Neural progenitor cell (in vitro differentiated cells): ENCODE results near the gene TRIP12. TPM values are rescaled to one million over a fixed set of nuclear protein-coding genes. Genes with fewer than 3 reads are reported as not detected.
"Not testable (repeated sequence)": the region's sequence is repeated elsewhere in the genome, so short reads cannot be mapped to it uniquely, and the experiment has no call there.

Source experiments
- DNase-seq: peaks from one replicate; pipeline ENCODE4 v3.0.0-alpha.2; 2016; ENCODE audit warnings: low spot score
- H2AFZ ChIP-seq: fragments of 200-600 bp; sonication (generic); replicated peaks from 2 replicates; pipeline ENCODE4 v1.6.1; 2016; ENCODE audit warnings: antibody characterized with exemption
- H3F3A ChIP-seq: fragments of 200-600 bp; sonication (generic); 2 replicates; pipeline ENCODE4 v1.6.1; 2016; ENCODE audit warnings: antibody characterized with exemption, low read depth
- H3K27ac ChIP-seq: fragments of 200-600 bp; sonication (generic); 2 replicates; pipeline ENCODE4 v1.5.1; 2016; ENCODE audit warnings: mild to moderate bottlenecking
- H3K27me3 ChIP-seq: fragments of 200-600 bp; sonication (generic); 2 replicates; pipeline ENCODE4 v1.6.1; 2016; ENCODE audit warnings: mild to moderate bottlenecking, moderate library complexity
- H3K36me3 ChIP-seq: fragments of 200-600 bp; sonication (generic); 2 replicates; pipeline ENCODE4 v1.5.1; 2016
- H3K4me1 ChIP-seq: fragments of 200-600 bp; sonication (generic); 2 replicates; pipeline ENCODE4 v1.6.1; 2016; ENCODE audit warnings: mixed run types
- H3K4me2 ChIP-seq: fragments of 200-600 bp; sonication (generic); 2 replicates; pipeline ENCODE4 v1.6.1; 2016
- H3K4me3 ChIP-seq: fragments of 200-600 bp; sonication (generic); 2 replicates; pipeline ENCODE4 v1.5.1; 2016
- H3K79me2 ChIP-seq: fragments of 200-600 bp; sonication (generic); 2 replicates; pipeline ENCODE4 v1.6.1; 2016; ENCODE audit warnings: low read depth
- H3K9ac ChIP-seq: fragments of 200-600 bp; sonication (generic); 2 replicates; pipeline ENCODE4 v1.6.1; 2016
- H3K9me3 ChIP-seq: fragments of 200-600 bp; sonication (generic); 2 replicates; pipeline ENCODE4 v1.5.1; 2016; ENCODE audit warnings: low read depth
- H4K20me1 ChIP-seq: fragments of 200-600 bp; sonication (generic); 2 replicates; pipeline ENCODE4 v1.6.1; 2016; ENCODE audit warnings: low read depth
- H3K27ac Mint-ChIP-seq: 3 replicates; pipeline ENCODE4 v1.8.0; 2021; ENCODE audit warnings: mixed read lengths
- H3K27me3 Mint-ChIP-seq: 2 replicates; pipeline ENCODE4 v1.8.0; 2022; ENCODE audit warnings: low read depth, mild to moderate bottlenecking, inconsistent platforms, moderate library complexity, mixed read lengths; ENCODE audit not compliant: insufficient read depth
- H3K36me3 Mint-ChIP-seq: 3 replicates; pipeline ENCODE4 v1.8.0; 2021; ENCODE audit warnings: mixed read lengths
- H3K4me1 Mint-ChIP-seq: 3 replicates; pipeline ENCODE4 v1.8.0; 2021; ENCODE audit warnings: mixed read lengths
- H3K4me3 Mint-ChIP-seq: 3 replicates; pipeline ENCODE4 v1.8.0; 2021; ENCODE audit warnings: mild to moderate bottlenecking, moderate library complexity, mixed read lengths
- H3K9me3 Mint-ChIP-seq: 3 replicates; pipeline ENCODE4 v1.8.0; 2020; ENCODE audit warnings: mixed read lengths
- CTCF ChIP-seq: fragments of 200-600 bp; sonication (generic); IDR thresholded peaks from 2 replicates; pipeline ENCODE4 v1.5.1; 2017; ENCODE audit warnings: antibody characterized with exemption, mild to moderate bottlenecking
- EZH2 ChIP-seq: fragments of 200-600 bp; sonication (generic); IDR thresholded peaks from 2 replicates; pipeline ENCODE4 v1.6.1; 2017; ENCODE audit warnings: antibody characterized with exemption, mild to moderate bottlenecking, moderate library complexity
- EZH2phosphoT487 ChIP-seq: fragments of 200-600 bp; sonication (generic); IDR thresholded peaks from 2 replicates; pipeline ENCODE4 v1.6.1; 2017; ENCODE audit warnings: antibody characterized with exemption
- total RNA-seq: library from RNA; depleted of rRNA; stranded (reverse); fragments of >200 nt; gene quantifications from 2 replicates; pipeline ENCODE4 v1.2.3, GENCODE V29; 2015; ENCODE audit warnings: low replicate concordance

Gene TRIP12
- total RNA-seq, 1 donor from 2014 or later: 157 TPM

- Histone ChIP-seq H3K4me2 (peak overlapping the region; percentile 63), H3K27ac (peak overlapping the region; percentile 59), H3K79me2 (no peaks in the 10 kb centered on the region), H2AFZ (no peak overlapping the region), H3F3A (no peaks in the 10 kb centered on the region), H3K36me3 (peaks cover 21% of the 10 kb centered on the region), H3K27me3 (no peaks in the 10 kb centered on the region), H3K9me3 (no peaks in the 10 kb centered on the region), H3K9ac (no peak overlapping the region), H4K20me1 (peaks cover 7% of the 10 kb centered on the region), H3K4me1 (peaks cover 20% of the 10 kb centered on the region), H3K4me3 (no peak overlapping the region)
- Mint-ChIP-seq H3K9me3 (no peaks in the 10 kb centered on the region), H3K4me3 (no peak overlapping the region), H3K27ac (peak overlapping the region; percentile 40), H3K36me3 (peaks cover 26% of the 10 kb centered on the region), H3K27me3 (no peaks in the 10 kb centered on the region), H3K4me1 (peaks cover 14% of the 10 kb centered on the region)
- TF ChIP-seq CTCF (no peak), EZH2phosphoT487 (no peak), EZH2 (no peak)
- DNase-seq: peak; percentile 59
These were observed 156.1 kb downstream of the TRIP12 start for GRCh38 chr2:229765721-229766120.

- no peak overlapping the region for H3K27ac Mint-ChIP-seq
- H3K79me2 ChIP-seq: no peaks in the 10 kb centered on the region
- H3K36me3 Mint-ChIP-seq: peaks cover 12% of the 10 kb centered on the region
- no peak overlapping the region for H3K4me2 ChIP-seq
- no peak for DNase-seq
- no peaks in the 10 kb centered on the region for H3F3A ChIP-seq
- H4K20me1 ChIP-seq: peaks cover 7% of the 10 kb centered on the region
- no peak overlapping the region for H2AFZ ChIP-seq
- no peak overlapping the region for H3K4me3 Mint-ChIP-seq
- peaks cover 17% of the 10 kb centered on the region for H3K4me1 ChIP-seq
- H3K36me3 ChIP-seq: peaks cover 10% of the 10 kb centered on the region
- H3K9ac ChIP-seq: no peak overlapping the region
- peaks cover 12% of the 10 kb centered on the region for H3K4me1 Mint-ChIP-seq
- H3K4me3 ChIP-seq: no peak overlapping the region
- no peaks in the 10 kb centered on the region for H3K27me3 ChIP-seq
- H3K27me3 Mint-ChIP-seq: no peaks in the 10 kb centered on the region
- no peak for TF ChIP-seq EZH2
- TF ChIP-seq CTCF: no peak
- TF ChIP-seq EZH2phosphoT487: no peak
- no peaks in the 10 kb centered on the region for H3K9me3 Mint-ChIP-seq
- H3K9me3 ChIP-seq: no peaks in the 10 kb centered on the region
- no peak overlapping the region for H3K27ac ChIP-seq
These were observed 160.1 kb downstream of the TRIP12 start for GRCh38 chr2:229761663-229762062.

GRCh38 chr2:229757462-229757861 lies 164.3 kb downstream of the TRIP12 start:
- H3K36me3 Mint-ChIP-seq, H3K27me3 ChIP-seq, H3K4me1 Mint-ChIP-seq, DNase-seq, H3K79me2 ChIP-seq, H3K27ac Mint-ChIP-seq, H4K20me1 ChIP-seq, H2AFZ ChIP-seq, H3K4me3 ChIP-seq, H3K27me3 Mint-ChIP-seq, H3K9me3 Mint-ChIP-seq, H3K4me2 ChIP-seq, H3K27ac ChIP-seq, H3K36me3 ChIP-seq, H3K4me3 Mint-ChIP-seq, H3K9me3 ChIP-seq, H3K9ac ChIP-seq, H3K4me1 ChIP-seq, H3F3A ChIP-seq: not testable (repeated sequence)

GRCh38 chr2:229752970-229753729 lies 168.7 kb downstream of the TRIP12 start:
- no peak overlapping the region for H3K4me3 Mint-ChIP-seq
- Histone ChIP-seq H3K27ac (no peak overlapping the region), H3K9ac (no peak overlapping the region), H4K20me1 (no peaks in the 10 kb centered on the region), H3K4me3 (no peak overlapping the region), H3K9me3 (no peaks in the 10 kb centered on the region), H3K4me2 (no peak overlapping the region), H2AFZ (no peak overlapping the region), H3K79me2 (no peaks in the 10 kb centered on the region), H3K36me3 (no peaks in the 10 kb centered on the region), H3K27me3 (no peaks in the 10 kb centered on the region), H3K4me1 (no peaks in the 10 kb centered on the region), H3F3A (no peaks in the 10 kb centered on the region)
- DNase-seq: no peak
- H3K9me3 Mint-ChIP-seq: peaks cover 2% of the 10 kb centered on the region
- no peak overlapping the region for H3K27ac Mint-ChIP-seq
- no peaks in the 10 kb centered on the region for H3K4me1 Mint-ChIP-seq
- no peak for TF ChIP-seq CTCF
- no peak for TF ChIP-seq EZH2
- no peak for TF ChIP-seq EZH2phosphoT487
- H3K27me3 Mint-ChIP-seq: peaks cover 2% of the 10 kb centered on the region
- peaks cover 3% of the 10 kb centered on the region for H3K36me3 Mint-ChIP-seq
